Measurements from ENCODE around the gene CTDSPL2. TPM values are rescaled to one million over a fixed set of nuclear protein-coding genes. Genes with fewer than 3 reads are reported as not detected.

CTDSPL2 gene
- total RNA-seq, 1 experiment from 2014 or later = 98.0 TPM

DNA sequence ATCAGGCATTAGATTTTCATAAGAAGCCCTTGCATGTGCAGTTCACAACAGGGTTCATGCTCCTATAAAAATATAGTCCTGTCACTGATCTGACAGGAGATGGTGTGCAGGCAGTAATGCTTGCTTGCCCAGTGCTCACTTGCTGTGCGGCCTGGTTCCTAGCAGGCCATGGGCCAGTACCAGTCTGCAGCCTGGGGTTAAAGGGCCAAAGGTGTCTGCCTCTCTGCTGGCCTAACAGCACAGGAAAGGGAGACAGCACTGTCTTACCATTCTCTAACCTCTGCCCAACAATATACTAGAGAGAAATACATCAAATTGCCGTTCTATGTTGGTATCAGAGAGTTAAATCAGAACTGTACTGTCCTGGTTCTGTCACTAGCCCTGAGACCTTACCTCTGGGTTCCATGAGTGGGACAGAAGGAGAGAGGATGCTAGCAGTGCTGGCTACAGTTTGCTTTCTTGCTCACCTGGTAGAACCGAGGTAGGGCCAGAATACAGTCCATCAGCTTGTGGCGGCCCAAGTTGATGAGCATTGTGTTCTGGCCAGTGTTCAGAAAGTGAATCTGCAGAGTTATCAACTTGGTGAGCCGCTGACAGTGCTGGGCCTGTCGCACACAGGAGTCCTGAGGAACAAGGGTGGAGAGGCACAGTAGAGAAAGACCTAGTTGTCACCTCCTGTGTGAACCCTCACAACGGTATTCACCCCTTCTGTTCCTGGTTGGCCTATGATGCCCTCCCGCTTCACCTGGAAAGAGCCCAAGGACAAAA is 138.1 kb downstream of the CTDSPL2 start:
- ChIA-PET CTCF (no interaction called here), POLR2A (ENCODE audit: unreplicated experiment) (no interaction called here)
- Histone ChIP-seq H3K9ac (ENCODE audit: low read length) (no peak overlapping the region), H3K9me3 (ENCODE audit: low read length) (no peaks in the 10 kb centered on the region), H3K9me2 (replicated peaks; ENCODE audit: low read length) (no peaks in the 10 kb centered on the region), H3K4me2 (ENCODE audit: low read length) (no peak overlapping the region), H3K27me3 (ENCODE audit: low read length) (no peaks in the 10 kb centered on the region), H2AFZ (ENCODE audit: low read length) (no peak overlapping the region), H3K79me2 (ENCODE audit: low read length) (no peaks in the 10 kb centered on the region), H3K27ac (ENCODE audit: low read length) (no peak overlapping the region), H3K4me1 (ENCODE audit: insufficient read depth, low read length) (no peaks in the 10 kb centered on the region), H3K36me3 (ENCODE audit: low read depth, low read length) (peaks cover 62% of the 10 kb centered on the region), H3F3A (ENCODE audit: low read length, unreplicated experiment) (peaks cover 5% of the 10 kb centered on the region), H4K20me1 (ENCODE audit: low read length) (no peaks in the 10 kb centered on the region), H3K4me3 (ENCODE audit: low read length) (no peak overlapping the region)
- BruUV-seq (replicated peaks) = no TSS peak
- intact Hi-C loops (cut with micrococcal nuclease) = no loop called here
- TF ChIP-seq, protein P1, sequence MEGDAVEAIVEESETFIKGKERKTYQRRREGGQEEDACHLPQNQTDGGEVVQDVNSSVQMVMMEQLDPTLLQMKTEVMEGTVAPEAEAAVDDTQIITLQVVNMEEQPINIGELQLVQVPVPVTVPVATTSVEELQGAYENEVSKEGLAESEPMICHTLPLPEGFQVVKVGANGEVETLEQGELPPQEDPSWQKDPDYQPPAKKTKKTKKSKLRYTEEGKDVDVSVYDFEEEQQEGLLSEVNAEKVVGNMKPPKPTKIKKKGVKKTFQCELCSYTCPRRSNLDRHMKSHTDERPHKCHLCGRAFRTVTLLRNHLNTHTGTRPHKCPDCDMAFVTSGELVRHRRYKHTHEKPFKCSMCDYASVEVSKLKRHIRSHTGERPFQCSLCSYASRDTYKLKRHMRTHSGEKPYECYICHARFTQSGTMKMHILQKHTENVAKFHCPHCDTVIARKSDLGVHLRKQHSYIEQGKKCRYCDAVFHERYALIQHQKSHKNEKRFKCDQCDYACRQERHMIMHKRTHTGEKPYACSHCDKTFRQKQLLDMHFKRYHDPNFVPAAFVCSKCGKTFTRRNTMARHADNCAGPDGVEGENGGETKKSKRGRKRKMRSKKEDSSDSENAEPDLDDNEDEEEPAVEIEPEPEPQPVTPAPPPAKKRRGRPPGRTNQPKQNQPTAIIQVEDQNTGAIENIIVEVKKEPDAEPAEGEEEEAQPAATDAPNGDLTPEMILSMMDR (conservative IDR thresholded peaks at IDR 0.05; ENCODE audit: low read depth, low read length) = no peak
- TF ChIP-seq EZH2phosphoT487 (IDR thresholded peaks at IDR 0.05; ENCODE audit: borderline replicate concordance, low read length) (no peak), EZH2 (IDR thresholded peaks at IDR 0.05; ENCODE audit: low read length, unreplicated experiment) (no peak)
- DNase-seq = no peak
- ATAC-seq = peak; percentile 14

DNA sequence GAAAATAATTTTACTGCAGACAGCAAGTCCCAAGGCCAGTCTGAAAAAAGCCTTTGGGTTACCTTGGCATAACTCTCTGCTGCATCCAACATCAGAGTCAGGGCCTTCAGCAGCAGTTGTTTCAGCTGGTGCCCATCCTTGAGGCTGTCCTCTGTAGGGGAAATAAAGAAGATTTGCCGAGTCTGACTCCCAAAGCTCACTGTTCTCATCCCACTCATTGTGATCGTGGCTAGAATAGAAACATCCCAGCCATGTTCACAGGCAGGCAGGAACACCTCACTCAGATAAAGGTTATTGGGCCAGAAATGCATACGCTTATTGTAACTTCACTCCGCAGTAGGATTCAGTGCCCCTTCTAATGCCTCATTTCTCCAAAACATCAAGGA is 138.7 kb downstream of the CTDSPL2 start:
- no peak overlapping the region for H3K9ac ChIP-seq (ENCODE audit: low read length)
- H4K20me1 ChIP-seq (ENCODE audit: low read length) = no peaks in the 10 kb centered on the region
- H3K27me3 ChIP-seq (ENCODE audit: low read length) = no peaks in the 10 kb centered on the region
- peaks cover 5% of the 10 kb centered on the region for H3F3A ChIP-seq (ENCODE audit: low read length, unreplicated experiment)
- no peak overlapping the region for H3K4me3 ChIP-seq (ENCODE audit: low read length)
- no peaks in the 10 kb centered on the region for H3K9me2 ChIP-seq (replicated peaks; ENCODE audit: low read length)
- BruUV-seq (replicated peaks) = no TSS peak
- H3K9me3 ChIP-seq (ENCODE audit: low read length) = no peaks in the 10 kb centered on the region
- H3K36me3 ChIP-seq (ENCODE audit: low read depth, low read length) = peaks cover 56% of the 10 kb centered on the region
- H3K4me1 ChIP-seq (ENCODE audit: insufficient read depth, low read length) = no peaks in the 10 kb centered on the region
- ChIA-PET POLR2A (ENCODE audit: unreplicated experiment) (no interaction called here), CTCF (no interaction called here)
- no peak overlapping the region for H3K27ac ChIP-seq (ENCODE audit: low read length)
- no peak overlapping the region for H3K4me2 ChIP-seq (ENCODE audit: low read length)
- no peak for TF ChIP-seq EZH2phosphoT487 (IDR thresholded peaks at IDR 0.05; ENCODE audit: borderline replicate concordance, low read length)
- TF ChIP-seq EZH2 (IDR thresholded peaks at IDR 0.05; ENCODE audit: low read length, unreplicated experiment) = no peak
- TF ChIP-seq, protein P1 (conservative IDR thresholded peaks at IDR 0.05; ENCODE audit: low read depth, low read length) = no peak
- intact Hi-C loops (cut with micrococcal nuclease) = no loop called here
- H2AFZ ChIP-seq (ENCODE audit: low read length) = no peak overlapping the region
- no peak for DNase-seq
- no peaks in the 10 kb centered on the region for H3K79me2 ChIP-seq (ENCODE audit: low read length)
- ATAC-seq = 0 out of 2 replicates have a peak, but pooled peaks have one; percentile 8

DNA sequence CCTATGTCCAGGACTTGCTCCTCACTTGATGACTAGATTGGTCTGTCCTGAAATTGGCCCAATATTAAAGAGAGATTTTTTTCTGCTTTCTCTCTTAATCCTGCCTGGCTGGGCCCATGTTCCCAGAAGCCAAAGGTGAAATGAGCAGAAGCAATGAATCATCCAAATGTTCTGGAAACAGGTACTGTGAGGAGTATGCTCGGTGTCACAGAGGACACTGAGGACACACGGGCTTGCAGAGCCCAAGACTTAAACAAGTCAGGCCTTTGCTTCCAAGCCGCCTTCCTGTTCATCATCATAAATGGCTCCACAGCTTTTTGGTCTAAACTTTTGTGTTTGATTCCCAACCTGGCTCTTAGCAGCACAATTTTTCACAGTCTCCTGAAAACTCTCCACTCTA is 140.9 kb downstream of the CTDSPL2 start:
- no peak for DNase-seq
- H3K36me3 ChIP-seq (ENCODE audit: low read depth, low read length) = peaks cover 35% of the 10 kb centered on the region

More for the DNA sequence above, 140.9 kb downstream of the CTDSPL2 start:
- Histone ChIP-seq H3K9me3 (ENCODE audit: low read length) (no peaks in the 10 kb centered on the region), H3K4me1 (ENCODE audit: insufficient read depth, low read length) (no peaks in the 10 kb centered on the region), H3K9ac (ENCODE audit: low read length) (no peak overlapping the region), H3K79me2 (ENCODE audit: low read length) (no peaks in the 10 kb centered on the region), H3K27ac (ENCODE audit: low read length) (no peak overlapping the region), H4K20me1 (ENCODE audit: low read length) (no peaks in the 10 kb centered on the region), H3K4me3 (ENCODE audit: low read length) (no peak overlapping the region), H3F3A (ENCODE audit: low read length, unreplicated experiment) (peaks cover 5% of the 10 kb centered on the region), H2AFZ (ENCODE audit: low read length) (no peak overlapping the region), H3K4me2 (ENCODE audit: low read length) (no peak overlapping the region), H3K9me2 (replicated peaks; ENCODE audit: low read length) (no peaks in the 10 kb centered on the region), H3K27me3 (ENCODE audit: low read length) (no peaks in the 10 kb centered on the region)
- no peak for ATAC-seq
- intact Hi-C loops (cut with micrococcal nuclease) = no loop called here
- BruUV-seq (replicated peaks) = no TSS peak
- ChIA-PET POLR2A (ENCODE audit: unreplicated experiment) (no interaction called here), CTCF (no interaction called here)
- TF ChIP-seq EZH2phosphoT487 (IDR thresholded peaks at IDR 0.05; ENCODE audit: borderline replicate concordance, low read length) (no peak), EZH2 (IDR thresholded peaks at IDR 0.05; ENCODE audit: low read length, unreplicated experiment) (no peak)
- TF ChIP-seq, protein P1 (conservative IDR thresholded peaks at IDR 0.05; ENCODE audit: low read depth, low read length) = no peak
